Fibroblast of lung (primary cell): Measurements from ENCODE around the gene AHR. TPM values are rescaled to one million over a fixed set of nuclear protein-coding genes. Genes with fewer than 3 reads are reported as not detected.
"Not testable (repeated sequence)": the region's sequence is repeated elsewhere in the genome, so short reads cannot be mapped to it uniquely, and the experiment has no call there.

Source experiments
- DNase-seq, 2 donors: peaks; one replicate each; pipeline versions ENCODE4 v3.0.0 to v3.0.0-alpha.2; 2010; ENCODE audit warnings: low read depth in 2 of 2
- H2AFZ ChIP-seq: 2 replicates; pipeline ENCODE4 v1.5.1; 2012; ENCODE audit warnings: low read length, control low read depth, inconsistent platforms
- H3K27ac ChIP-seq: 2 replicates; pipeline ENCODE4 v1.5.1; 2011; ENCODE audit warnings: low read length, control low read depth; ENCODE audit not compliant: insufficient read depth
- H3K27me3 ChIP-seq: 2 replicates; pipeline ENCODE4 v1.5.1; 2011; ENCODE audit warnings: mild to moderate bottlenecking, low read length; ENCODE audit not compliant: control insufficient read depth, insufficient read depth
- H3K36me3 ChIP-seq: 2 replicates; pipeline ENCODE4 v1.5.1; 2011; ENCODE audit warnings: low read length; ENCODE audit not compliant: control insufficient read depth, insufficient read depth
- H3K4me1 ChIP-seq: 2 replicates; pipeline ENCODE4 v1.5.1; 2011; ENCODE audit warnings: low read length; ENCODE audit not compliant: control insufficient read depth, insufficient read depth; ENCODE audit errors: extremely low read depth
- H3K4me2 ChIP-seq: 2 replicates; pipeline ENCODE4 v1.5.1; 2011; ENCODE audit warnings: low read length, control low read depth; ENCODE audit not compliant: insufficient read depth; ENCODE audit errors: extremely low read depth
- H3K4me3 ChIP-seq, 4 experiments: fragments of 200-600 bp in 1 of 4; sonication (generic) in 1 of 4; replicated peaks in 1 of 4; 2 replicates each; pipeline ENCODE4 v1.5.1; 2011 to 2016; ENCODE audit warnings: low read length in 4 of 4, low read depth in 3 of 4, mild to moderate bottlenecking in 3 of 4, control low read depth in 2 of 4, inconsistent platforms in 1 of 4, mixed read lengths in 1 of 4; ENCODE audit not compliant: insufficient read depth in 1 of 4; ENCODE audit errors: control extremely low read depth in 1 of 4
- H3K79me2 ChIP-seq: 2 replicates; pipeline ENCODE4 v1.5.1; 2012; ENCODE audit warnings: mild to moderate bottlenecking, low read length, inconsistent platforms; ENCODE audit not compliant: control insufficient read depth, insufficient read depth
- H3K9ac ChIP-seq: 2 replicates; pipeline ENCODE4 v1.5.1; 2011; ENCODE audit warnings: mild to moderate bottlenecking, low read length, control low read depth; ENCODE audit not compliant: insufficient read depth
- H3K9me3 ChIP-seq: 2 replicates; pipeline ENCODE4 v1.5.1; 2012; ENCODE audit warnings: low read depth, low read length; ENCODE audit not compliant: control insufficient read depth, insufficient read depth
- H4K20me1 ChIP-seq: 2 replicates; pipeline ENCODE4 v1.5.1; 2011; ENCODE audit warnings: low read length; ENCODE audit not compliant: control insufficient read depth, insufficient read depth; ENCODE audit errors: extremely low read depth
- CTCF ChIP-seq, 2 donors: IDR thresholded peaks in 1 of 2; conservative IDR thresholded peaks in 1 of 2; 1 replicate in 1 of 2; 2 replicates in 1 of 2; pipeline ENCODE4 v1.5.1; 2011 to 2012; ENCODE audit warnings: low read length in 2 of 2, control low read depth in 1 of 2, inconsistent platforms in 1 of 2, low read depth in 1 of 2, mild to moderate bottlenecking in 1 of 2
- EZH2 ChIP-seq: IDR thresholded peaks from 2 replicates; pipeline ENCODE4 v1.5.1; 2012; ENCODE audit warnings: low read length, control low read depth, mild to moderate bottlenecking; ENCODE audit errors: missing control alignments
- polyA plus RNA-seq, 2 donors: library from polyadenylated mRNA; depleted of rRNA in 1 of 2; stranded (reverse) in 1 of 2; unstranded in 1 of 2; fragments of >200 nt; gene quantifications; 2 replicates each; pipeline ENCODE4 v1.2.1, GENCODE V29; 2011 to 2012; ENCODE audit warnings: missing spikeins in 1 of 2
- total RNA-seq: library from RNA; depleted of rRNA; stranded (reverse); fragments of >200 nt; gene quantifications from 2 replicates; pipeline ENCODE4 v1.2.1, GENCODE V29; 2014

AHR gene
- total and polyA plus RNA-seq, 2 donors (not counting 1 experiment from before 2014, with no cell fraction given) = 15.4 to 84.4 TPM

- Histone ChIP-seq H3K27ac (no peak overlapping the region), H3K36me3 (no peaks in the 10 kb centered on the region), H3K27me3 (no peaks in the 10 kb centered on the region), H3K4me2 (no peak overlapping the region), H3K79me2 (no peaks in the 10 kb centered on the region), H4K20me1 (no peaks in the 10 kb centered on the region), H2AFZ (no peak overlapping the region), H3K9me3 (no peaks in the 10 kb centered on the region), H3K9ac (no peak overlapping the region), H3K4me1 (peaks cover 4% of the 10 kb centered on the region), H3K4me3 (no peak overlapping the region)
- TF ChIP-seq EZH2 = no peak
- no peak for TF ChIP-seq CTCF (conservative IDR thresholded peaks at IDR 0.05 in 1 of 2, IDR thresholded peaks at IDR 0.05 in 1 of 2; ENCODE audit: low read depth in 1 of 2, low read length in 2 of 2)
- DNase-seq = no peak
These were observed 78.1 kb downstream of the AHR start for GRCh38 chr7:17376595-17376994.

GRCh38 chr7:17380736-17381662 lies 82.5 kb downstream of the AHR start:
- Histone ChIP-seq H3K4me2 (peak overlapping the region; percentile 1), H3K9ac (no peak overlapping the region), H2AFZ (no peak overlapping the region), H3K27ac (no peak overlapping the region), H3K79me2 (no peaks in the 10 kb centered on the region), H3K4me1 (no peaks in the 10 kb centered on the region), H3K27me3 (no peaks in the 10 kb centered on the region), H3K4me3 (no peak overlapping the region), H4K20me1 (no peaks in the 10 kb centered on the region), H3K9me3 (no peaks in the 10 kb centered on the region), H3K36me3 (no peaks in the 10 kb centered on the region)
- TF ChIP-seq EZH2 (no peak), CTCF (conservative IDR thresholded peaks at IDR 0.05 in 1 of 2, IDR thresholded peaks at IDR 0.05 in 1 of 2; ENCODE audit: low read depth in 1 of 2, low read length in 2 of 2) (no peak)
- peak; percentile 32 to 56 for DNase-seq

- not testable (repeated sequence) for H2AFZ ChIP-seq, H3K27ac ChIP-seq, H3K79me2 ChIP-seq, H3K4me1 ChIP-seq, H3K4me2 ChIP-seq, H3K27me3 ChIP-seq, H4K20me1 ChIP-seq, H3K9me3 ChIP-seq, H3K36me3 ChIP-seq, H3K4me3 ChIP-seq, H3K9ac ChIP-seq
- peak in 1 of 2 donors; percentile 43 for DNase-seq
These were observed 84.2 kb downstream of the AHR start for GRCh38 chr7:17382408-17383354.
